ENCODE measurements around the gene SCNN1A.
"Not testable (repeated sequence)": the region's sequence is repeated elsewhere in the genome, so short reads cannot be mapped to it uniquely, and the experiment has no call there.

The SCNN1A gene

DNA sequence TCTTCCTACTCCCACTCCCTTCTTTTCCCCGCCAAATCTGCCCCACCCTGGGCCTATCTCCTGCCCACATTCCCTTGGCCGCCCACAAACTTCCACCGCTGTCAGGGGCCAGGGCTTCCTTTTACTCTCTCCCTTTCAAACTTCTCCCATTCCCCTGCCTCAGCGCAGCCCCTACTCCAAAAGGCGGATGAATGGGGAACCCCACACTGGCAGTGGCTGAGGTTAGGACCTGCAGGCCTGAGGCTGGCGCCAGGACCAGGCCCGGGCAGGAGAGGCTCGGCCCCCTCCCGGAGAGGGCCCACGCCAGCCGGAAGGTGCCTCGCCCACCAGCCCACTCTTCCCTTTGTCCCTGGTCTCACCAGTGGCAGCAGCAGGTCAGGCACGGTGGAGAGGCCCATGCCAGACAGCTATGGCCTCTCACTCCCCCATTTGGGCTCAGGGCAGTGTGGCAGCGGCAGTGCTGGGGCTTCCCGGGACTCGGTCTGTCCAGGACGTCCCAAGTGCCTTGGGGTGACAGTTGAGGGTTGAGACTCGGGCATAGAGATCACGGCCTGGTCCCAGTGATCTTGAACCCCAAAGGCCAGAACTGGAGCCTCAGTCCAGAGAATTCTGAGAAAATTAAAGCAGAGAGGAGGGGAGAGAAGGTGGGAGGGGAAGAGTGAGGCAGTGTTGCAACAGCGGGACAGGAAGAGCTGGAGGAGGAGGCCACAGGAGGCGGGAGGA is 33.8 kb downstream of the SCNN1A start, which contains the start of gene TNFRSF1A:
Gene TNFRSF1A (minus strand): TSS at position 660 of the 723 bp plus-strand sequence. CDS start 262 bp downstream, at position 398.
- no peak for TF ChIP-seq CTCF (IDR thresholded peaks at IDR 0.05; ENCODE audit: extremely low read depth, missing control alignments)
- DNase-seq (ENCODE audit: low spot score): peak; percentile 64

GRCh38 chr12:6340745-6341416 is 34.5 kb downstream of the SCNN1A start:
- TF ChIP-seq CTCF (IDR thresholded peaks at IDR 0.05; ENCODE audit: extremely low read depth, missing control alignments): no peak
- DNase-seq (ENCODE audit: low spot score): no peak

- TF ChIP-seq CTCF (IDR thresholded peaks at IDR 0.05; ENCODE audit: extremely low read depth, missing control alignments): no peak
- no peak for DNase-seq (ENCODE audit: low spot score)
Observed at GRCh38 chr12:6340032-6340638, 35.2 kb downstream of the SCNN1A start.

GRCh38 chr12:6338955-6339354 is 36.4 kb downstream of the SCNN1A start:
- no peak for TF ChIP-seq CTCF (IDR thresholded peaks at IDR 0.05; ENCODE audit: extremely low read depth, missing control alignments)
- DNase-seq (ENCODE audit: low spot score): no peak

- not testable (repeated sequence) for DNase-seq (ENCODE audit: low spot score)
Observed at GRCh38 chr12:6338536-6338935, 36.8 kb downstream of the SCNN1A start.

GRCh38 chr12:6337958-6338433 is 37.4 kb downstream of the SCNN1A start:
- no peak for DNase-seq (ENCODE audit: low spot score)

More at GRCh38 chr12:6337958-6338433, 37.4 kb downstream of the SCNN1A start:
- TF ChIP-seq CTCF (IDR thresholded peaks at IDR 0.05; ENCODE audit: extremely low read depth, missing control alignments): no peak

Data from GM20000 (cell line).